ENCODE measurements around the gene IGSF9B. TPM values are rescaled to one million over a fixed set of nuclear protein-coding genes. Genes with fewer than 3 reads are reported as not detected.

Gene IGSF9B
- total and polyA plus RNA-seq, 4 donors = 0.07 to 0.33 (median 0.09) TPM; not detected in 1

DNA sequence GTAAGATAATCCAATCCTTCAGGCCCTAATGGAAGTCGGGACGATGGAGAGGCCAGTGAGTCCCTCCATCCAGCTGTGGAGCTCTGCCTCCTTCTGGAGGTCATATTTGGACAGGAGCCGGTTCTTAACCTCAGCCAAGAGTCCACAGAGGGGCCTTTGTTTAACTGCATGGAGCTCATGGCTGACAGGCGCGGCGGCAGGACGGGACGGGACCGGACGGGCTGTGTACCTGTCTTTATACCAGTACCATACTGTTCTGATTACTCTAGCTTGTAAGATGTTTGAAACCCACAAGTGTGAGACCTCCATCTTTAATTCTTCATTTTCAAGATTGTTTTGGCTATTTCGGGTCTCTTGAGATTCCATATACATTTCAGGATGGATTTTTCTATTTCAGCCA lies 91.3 kb downstream of the IGSF9B start (continued):
- TF ChIP-seq, protein P1, sequence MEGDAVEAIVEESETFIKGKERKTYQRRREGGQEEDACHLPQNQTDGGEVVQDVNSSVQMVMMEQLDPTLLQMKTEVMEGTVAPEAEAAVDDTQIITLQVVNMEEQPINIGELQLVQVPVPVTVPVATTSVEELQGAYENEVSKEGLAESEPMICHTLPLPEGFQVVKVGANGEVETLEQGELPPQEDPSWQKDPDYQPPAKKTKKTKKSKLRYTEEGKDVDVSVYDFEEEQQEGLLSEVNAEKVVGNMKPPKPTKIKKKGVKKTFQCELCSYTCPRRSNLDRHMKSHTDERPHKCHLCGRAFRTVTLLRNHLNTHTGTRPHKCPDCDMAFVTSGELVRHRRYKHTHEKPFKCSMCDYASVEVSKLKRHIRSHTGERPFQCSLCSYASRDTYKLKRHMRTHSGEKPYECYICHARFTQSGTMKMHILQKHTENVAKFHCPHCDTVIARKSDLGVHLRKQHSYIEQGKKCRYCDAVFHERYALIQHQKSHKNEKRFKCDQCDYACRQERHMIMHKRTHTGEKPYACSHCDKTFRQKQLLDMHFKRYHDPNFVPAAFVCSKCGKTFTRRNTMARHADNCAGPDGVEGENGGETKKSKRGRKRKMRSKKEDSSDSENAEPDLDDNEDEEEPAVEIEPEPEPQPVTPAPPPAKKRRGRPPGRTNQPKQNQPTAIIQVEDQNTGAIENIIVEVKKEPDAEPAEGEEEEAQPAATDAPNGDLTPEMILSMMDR (IDR thresholded peaks at IDR 0.05; ENCODE audit: low read depth, low read length, missing input control) = no peak
- TF ChIP-seq NR2F2 (IDR thresholded peaks at IDR 0.05) (no peak), TAF1 (conservative IDR thresholded peaks at IDR 0.05) (no peak)

DNA sequence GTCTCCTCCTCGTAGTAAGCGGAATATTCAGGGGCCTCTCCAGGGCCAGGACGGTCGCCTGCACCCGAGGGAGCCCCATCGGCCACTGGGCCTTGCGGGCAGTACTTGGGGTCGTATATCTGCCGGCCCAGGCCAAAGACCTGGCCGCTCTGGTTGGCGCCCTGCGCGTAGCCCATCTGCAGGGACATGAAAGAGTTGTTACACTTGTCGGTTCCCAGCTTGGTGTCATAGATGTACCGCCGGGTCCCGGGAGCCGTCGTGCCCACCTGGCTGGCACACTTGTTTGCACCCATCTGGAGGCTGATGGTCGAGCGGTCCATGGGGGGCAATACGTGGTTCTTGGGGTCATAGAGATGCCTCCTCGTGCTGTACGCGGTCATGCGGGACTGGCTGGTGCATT lies 92.0 kb downstream of the IGSF9B start:
- Histone ChIP-seq H3K9ac (ENCODE audit: low read depth in 1 of 2, low read length in 2 of 2) (no peak overlapping the region), H3K27ac (ENCODE audit: low read depth in 1 of 2, low read length in 2 of 2) (no peak overlapping the region), H3K9me3 (ENCODE audit: control insufficient read depth in 4 of 4, low read length in 3 of 4) (no peaks in the 10 kb centered on the region), H3K4me1 (ENCODE audit: control insufficient read depth in 4 of 4, insufficient read depth in 4 of 4, low read length in 3 of 4) (no peaks in the 10 kb centered on the region), H3K27me3 (ENCODE audit: control insufficient read depth in 4 of 4, insufficient read depth in 4 of 4, low read length in 3 of 4) (peaks cover 0 to 5% (median under 1%) of the 10 kb centered on the region in 4 donors), H3K36me3 (ENCODE audit: control insufficient read depth in 4 of 4, insufficient read depth in 3 of 4, low read depth in 1 of 4, low read length in 3 of 4) (no peaks in the 10 kb centered on the region), H3K4me3 (ENCODE audit: low read depth in 1 of 3, low read length in 3 of 3) (no peak overlapping the region)
- WGBS = 94% methylated on average over 26 of the region's 26 CpGs
- no peak for DNase-seq (ENCODE audit: low spot score)
- TF ChIP-seq, protein P2, sequence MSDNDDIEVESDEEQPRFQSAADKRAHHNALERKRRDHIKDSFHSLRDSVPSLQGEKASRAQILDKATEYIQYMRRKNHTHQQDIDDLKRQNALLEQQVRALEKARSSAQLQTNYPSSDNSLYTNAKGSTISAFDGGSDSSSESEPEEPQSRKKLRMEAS (IDR thresholded peaks at IDR 0.05) = no peak
- TF ChIP-seq FOXA1 (IDR thresholded peaks at IDR 0.05) (no peak), FOXA2 (IDR thresholded peaks at IDR 0.05) (no peak), TAF1 (conservative IDR thresholded peaks at IDR 0.05) (no peak), JUND (IDR thresholded peaks at IDR 0.05) (no peak), SP1 (IDR thresholded peaks at IDR 0.05) (no peak), RXRA (IDR thresholded peaks at IDR 0.05) (no peak)

DNA sequence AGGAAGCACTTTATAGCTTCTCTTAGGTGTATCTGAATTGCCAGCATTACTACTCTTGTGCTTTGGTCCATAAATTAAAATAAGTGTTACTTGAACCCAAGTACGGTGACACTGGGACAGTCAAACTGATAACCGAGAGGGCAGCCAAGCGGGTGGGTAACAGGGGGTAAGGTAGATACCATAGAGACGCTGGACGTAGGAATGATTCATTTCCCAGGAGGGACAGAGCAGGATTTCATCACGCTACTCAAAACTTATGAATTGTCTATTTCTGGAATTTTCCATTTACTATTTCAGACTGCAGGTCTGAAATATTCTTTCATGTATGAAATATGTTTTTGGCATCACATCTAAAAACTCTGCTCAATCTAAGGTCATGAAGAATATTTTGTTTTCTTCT lies 96.6 kb downstream of the IGSF9B start:
- no peak overlapping the region for H3K4me3 ChIP-seq (ENCODE audit: low read depth in 1 of 3, low read length in 3 of 3)
- no peak overlapping the region for H3K9ac ChIP-seq (ENCODE audit: low read depth in 1 of 2, low read length in 2 of 2)
- H3K27ac ChIP-seq (ENCODE audit: low read depth in 1 of 2, low read length in 2 of 2) = no peak overlapping the region
- no peak for DNase-seq (ENCODE audit: low spot score)
- peaks cover 0 to 6% (median 1%) of the 10 kb centered on the region in 4 donors for H3K27me3 ChIP-seq (ENCODE audit: control insufficient read depth in 4 of 4, insufficient read depth in 4 of 4, low read length in 3 of 4)
- TF ChIP-seq HNF4A (conservative IDR thresholded peaks at IDR 0.05) (no peak), SP1 (IDR thresholded peaks at IDR 0.05) (no peak), JUND (IDR thresholded peaks at IDR 0.05) (no peak)
- H3K4me1 ChIP-seq (ENCODE audit: control insufficient read depth in 4 of 4, insufficient read depth in 4 of 4, low read length in 3 of 4) = no peaks in the 10 kb centered on the region
- no peaks in the 10 kb centered on the region for H3K36me3 ChIP-seq (ENCODE audit: control insufficient read depth in 4 of 4, insufficient read depth in 3 of 4, low read depth in 1 of 4, low read length in 3 of 4)
- WGBS = 73% methylated on average over 6 of the region's 6 CpGs
- no peaks in the 10 kb centered on the region for H3K9me3 ChIP-seq (ENCODE audit: control insufficient read depth in 4 of 4, low read length in 3 of 4)

Other genes with a start within 250 kb of the IGSF9B start
- gene SPATA19, start 111.5 kb downstream of the IGSF9B start, total RNA-seq = not detected
- not detected for gene SPATA19, start 111.5 kb downstream of the IGSF9B start, polyA plus RNA-seq
- 1 to 10 TPM; 2.5 to 4.3 TPM for gene JAM3, start 112.1 kb upstream of the IGSF9B start, total RNA-seq
- gene JAM3, start 112.1 kb upstream of the IGSF9B start, polyA plus RNA-seq = 1 to 10 TPM; 1.6 to 1.7 TPM

Data from liver (tissue), 9 donors.